ENCODE results near the gene HS3ST4.

HS3ST4 gene

GRCh38 chr16:26157319-26157718 lies 465.6 kb downstream of the HS3ST4 start:
- Histone ChIP-seq H3K9me3 (ENCODE audit: control insufficient read depth in 1 of 2, low read length in 2 of 2) (no peaks in the 10 kb centered on the region), H3K36me3 (ENCODE audit: control insufficient read depth in 1 of 2, insufficient read depth in 2 of 2, low read length in 2 of 2) (no peaks in the 10 kb centered on the region), H3K27me3 (ENCODE audit: low read depth, low read length) (no peaks in the 10 kb centered on the region), H3K4me1 (ENCODE audit: control insufficient read depth in 1 of 2, insufficient read depth in 2 of 2, low read length in 2 of 2) (no peaks in the 10 kb centered on the region), H3K4me3 (ENCODE audit: low read depth in 1 of 2, low read length in 2 of 2) (no peak overlapping the region), H3K27ac (ENCODE audit: low read length) (no peak overlapping the region)

DNA sequence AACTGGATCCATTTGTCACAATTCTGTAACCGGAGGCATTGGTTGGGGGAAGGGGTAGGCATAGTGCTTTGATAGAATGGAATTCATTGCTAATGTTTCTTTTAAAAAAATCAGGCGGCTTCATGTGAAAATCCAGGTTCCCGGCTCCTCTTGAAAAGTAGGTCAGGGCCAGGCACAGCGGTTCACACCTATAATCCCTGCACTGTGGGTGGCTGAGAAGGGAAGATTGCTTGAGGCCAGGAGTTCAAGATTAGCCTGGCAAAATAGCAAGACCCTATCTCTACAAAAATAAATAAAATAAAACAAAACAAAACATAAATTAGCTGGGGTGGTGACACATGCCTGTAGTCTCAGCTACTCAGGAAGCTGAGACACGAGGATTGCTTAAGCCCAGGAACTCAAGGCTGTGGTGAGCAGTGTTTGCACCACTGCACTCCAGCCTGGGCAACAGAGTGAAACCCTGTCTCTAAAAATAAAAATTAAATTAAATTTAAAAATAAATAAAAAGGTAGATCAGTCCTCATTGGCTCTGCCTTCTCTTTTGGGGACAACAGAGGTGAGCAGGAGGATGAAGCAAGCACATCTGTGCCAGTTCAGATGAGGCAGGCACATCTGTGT lies 466.5 kb downstream of the HS3ST4 start:
- Histone ChIP-seq H3K27ac (ENCODE audit: low read length) (no peak overlapping the region), H3K4me3 (ENCODE audit: low read depth in 1 of 2, low read length in 2 of 2) (no peak overlapping the region), H3K9me3 (ENCODE audit: control insufficient read depth in 1 of 2, low read length in 2 of 2) (no peaks in the 10 kb centered on the region), H3K4me1 (ENCODE audit: control insufficient read depth in 1 of 2, insufficient read depth in 2 of 2, low read length in 2 of 2) (no peaks in the 10 kb centered on the region), H3K27me3 (ENCODE audit: low read depth, low read length) (no peaks in the 10 kb centered on the region), H3K36me3 (ENCODE audit: control insufficient read depth in 1 of 2, insufficient read depth in 2 of 2, low read length in 2 of 2) (no peaks in the 10 kb centered on the region)

- no peaks in the 10 kb centered on the region for H3K36me3 ChIP-seq (ENCODE audit: control insufficient read depth in 1 of 2, insufficient read depth in 2 of 2, low read length in 2 of 2)
- no peak overlapping the region for H3K27ac ChIP-seq (ENCODE audit: low read length)
- no peaks in the 10 kb centered on the region for H3K4me1 ChIP-seq (ENCODE audit: control insufficient read depth in 1 of 2, insufficient read depth in 2 of 2, low read length in 2 of 2)
- no peak overlapping the region for H3K4me3 ChIP-seq (ENCODE audit: low read depth in 1 of 2, low read length in 2 of 2)
- H3K27me3 ChIP-seq (ENCODE audit: low read depth, low read length): no peaks in the 10 kb centered on the region
- H3K9me3 ChIP-seq (ENCODE audit: control insufficient read depth in 1 of 2, low read length in 2 of 2): no peaks in the 10 kb centered on the region
These were observed 469.9 kb downstream of the HS3ST4 start for GRCh38 chr16:26161461-26162180.

GRCh38 chr16:26169473-26169872 lies 477.7 kb downstream of the HS3ST4 start:
- H3K9me3 ChIP-seq (ENCODE audit: control insufficient read depth in 1 of 2, low read length in 2 of 2): no peaks in the 10 kb centered on the region
- no peaks in the 10 kb centered on the region for H3K27me3 ChIP-seq (ENCODE audit: low read depth, low read length)
- no peaks in the 10 kb centered on the region for H3K36me3 ChIP-seq (ENCODE audit: control insufficient read depth in 1 of 2, insufficient read depth in 2 of 2, low read length in 2 of 2)
- H3K4me1 ChIP-seq (ENCODE audit: control insufficient read depth in 1 of 2, insufficient read depth in 2 of 2, low read length in 2 of 2): peaks cover 0 to 6% of the 10 kb centered on the region in 2 donors
- no peak overlapping the region for H3K27ac ChIP-seq (ENCODE audit: low read length)
- H3K4me3 ChIP-seq (ENCODE audit: low read depth in 1 of 2, low read length in 2 of 2): no peak overlapping the region

DNA sequence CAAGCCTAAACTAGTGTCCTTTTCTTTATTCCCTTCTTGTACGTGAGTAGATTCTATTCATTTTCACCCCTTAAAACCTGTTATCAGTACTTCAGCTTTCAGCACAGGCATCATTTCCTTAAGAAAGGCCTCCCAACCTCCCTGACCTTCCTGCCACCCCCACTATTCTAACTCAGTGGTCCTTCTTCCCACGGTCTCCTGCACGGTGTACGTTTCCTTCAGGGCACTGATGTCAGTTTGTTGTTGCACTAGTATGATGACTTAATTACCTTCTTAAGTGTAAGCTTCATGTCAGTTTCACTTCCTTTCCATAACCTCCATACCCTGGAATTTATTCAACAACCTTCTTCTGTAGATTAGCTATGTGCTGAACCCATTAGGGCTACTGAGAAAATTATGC lies 484.2 kb downstream of the HS3ST4 start:
- Histone ChIP-seq H3K4me3 (ENCODE audit: low read depth in 1 of 2, low read length in 2 of 2) (no peak overlapping the region), H3K27me3 (ENCODE audit: low read depth, low read length) (no peaks in the 10 kb centered on the region), H3K36me3 (ENCODE audit: control insufficient read depth in 1 of 2, insufficient read depth in 2 of 2, low read length in 2 of 2) (no peaks in the 10 kb centered on the region), H3K4me1 (ENCODE audit: control insufficient read depth in 1 of 2, insufficient read depth in 2 of 2, low read length in 2 of 2) (no peaks in the 10 kb centered on the region), H3K9me3 (ENCODE audit: control insufficient read depth in 1 of 2, low read length in 2 of 2) (peaks cover 0 to 4% of the 10 kb centered on the region in 2 donors), H3K27ac (ENCODE audit: low read length) (no peak overlapping the region)

- Histone ChIP-seq H3K4me1 (ENCODE audit: control insufficient read depth in 1 of 2, insufficient read depth in 2 of 2, low read length in 2 of 2) (no peaks in the 10 kb centered on the region), H3K27me3 (ENCODE audit: low read depth, low read length) (no peaks in the 10 kb centered on the region), H3K27ac (ENCODE audit: low read length) (no peak overlapping the region), H3K4me3 (ENCODE audit: low read depth in 1 of 2, low read length in 2 of 2) (no peak overlapping the region), H3K36me3 (ENCODE audit: control insufficient read depth in 1 of 2, insufficient read depth in 2 of 2, low read length in 2 of 2) (no peaks in the 10 kb centered on the region), H3K9me3 (ENCODE audit: control insufficient read depth in 1 of 2, low read length in 2 of 2) (peaks cover 0 to 4% of the 10 kb centered on the region in 2 donors)
These were observed 485.7 kb downstream of the HS3ST4 start for GRCh38 chr16:26177438-26177837.

DNA sequence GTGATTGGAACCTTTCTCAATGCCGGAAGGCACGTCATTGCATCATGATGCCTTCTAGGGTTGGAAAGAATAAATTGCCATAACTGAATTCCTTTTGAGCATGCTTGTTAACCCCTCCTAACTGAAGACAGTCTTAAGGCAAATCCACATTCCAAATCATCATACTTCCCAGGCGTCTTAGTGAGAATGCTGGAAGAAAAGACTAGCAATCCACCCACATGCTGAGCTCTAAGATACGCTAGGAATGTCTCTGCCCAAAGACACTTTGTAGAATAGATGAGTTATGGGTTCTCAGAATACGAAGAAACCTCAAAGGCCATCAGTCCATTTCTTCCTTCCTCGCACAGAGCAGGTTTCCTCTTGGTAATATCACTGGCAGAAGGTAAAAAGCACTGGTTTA lies 486.5 kb downstream of the HS3ST4 start:
- H3K4me1 ChIP-seq (ENCODE audit: control insufficient read depth in 1 of 2, insufficient read depth in 2 of 2, low read length in 2 of 2): no peaks in the 10 kb centered on the region
- no peaks in the 10 kb centered on the region for H3K36me3 ChIP-seq (ENCODE audit: control insufficient read depth in 1 of 2, insufficient read depth in 2 of 2, low read length in 2 of 2)
- H3K27me3 ChIP-seq (ENCODE audit: low read depth, low read length): no peaks in the 10 kb centered on the region
- peaks cover 0 to 4% of the 10 kb centered on the region in 2 donors for H3K9me3 ChIP-seq (ENCODE audit: control insufficient read depth in 1 of 2, low read length in 2 of 2)
- H3K27ac ChIP-seq (ENCODE audit: low read length): no peak overlapping the region
- H3K4me3 ChIP-seq (ENCODE audit: low read depth in 1 of 2, low read length in 2 of 2): no peak overlapping the region

DNA sequence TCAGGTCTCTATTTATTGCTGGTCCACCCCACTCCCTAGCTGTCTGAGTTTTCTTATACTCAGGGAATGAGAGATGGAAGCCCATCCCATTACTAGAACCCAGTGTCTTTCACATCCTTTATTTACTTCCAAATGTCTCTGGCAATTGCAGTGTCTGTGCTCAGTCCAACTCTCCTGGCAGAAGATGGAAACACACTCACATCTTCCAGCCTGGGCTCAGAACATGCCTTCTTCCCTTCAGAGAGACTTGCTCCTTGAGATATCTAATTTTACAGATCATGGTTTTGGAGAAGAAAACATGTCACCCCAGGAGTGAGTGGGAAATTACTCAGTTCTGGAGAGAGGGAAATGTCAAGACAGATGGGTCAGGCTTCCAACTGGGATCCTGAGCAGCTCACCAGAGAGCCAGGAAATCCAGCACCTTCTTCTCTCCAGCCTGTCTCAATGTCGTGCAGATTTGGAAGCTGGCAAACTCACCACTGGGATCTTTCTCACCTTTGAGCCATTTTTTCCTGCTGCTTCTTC lies 494.4 kb downstream of the HS3ST4 start:
- Histone ChIP-seq H3K36me3 (ENCODE audit: control insufficient read depth in 1 of 2, insufficient read depth in 2 of 2, low read length in 2 of 2) (no peaks in the 10 kb centered on the region), H3K4me3 (ENCODE audit: low read depth in 1 of 2, low read length in 2 of 2) (no peak overlapping the region), H3K4me1 (ENCODE audit: control insufficient read depth in 1 of 2, insufficient read depth in 2 of 2, low read length in 2 of 2) (no peaks in the 10 kb centered on the region), H3K27me3 (ENCODE audit: low read depth, low read length) (no peaks in the 10 kb centered on the region), H3K27ac (ENCODE audit: low read length) (no peak overlapping the region), H3K9me3 (ENCODE audit: control insufficient read depth in 1 of 2, low read length in 2 of 2) (no peaks in the 10 kb centered on the region)

All from muscle layer of duodenum (tissue), 2 donors.